ENCODE measurements around the gene MAMDC2.

Gene MAMDC2

GRCh38 chr9:70065572-70065971 lies 21.9 kb downstream of the MAMDC2 start:
- no peak for DNase-seq (ENCODE audit: low spot score)

GRCh38 chr9:70066418-70066817 lies 22.8 kb downstream of the MAMDC2 start:
- no peak for DNase-seq (ENCODE audit: low spot score)

- no peak for DNase-seq (ENCODE audit: low spot score)
Observed at GRCh38 chr9:70066874-70067273, 23.2 kb downstream of the MAMDC2 start.

- no peak for DNase-seq (ENCODE audit: low spot score)
Observed at GRCh38 chr9:70069704-70070103, 26.1 kb downstream of the MAMDC2 start.

GRCh38 chr9:70073193-70073592 lies 29.5 kb downstream of the MAMDC2 start:
- DNase-seq (ENCODE audit: low spot score): no peak

- DNase-seq (ENCODE audit: low spot score): no peak
Observed at GRCh38 chr9:70073756-70074155, 30.1 kb downstream of the MAMDC2 start.

- DNase-seq (ENCODE audit: low spot score): no peak
Observed at GRCh38 chr9:70076678-70077077, 33.0 kb downstream of the MAMDC2 start.

- DNase-seq (ENCODE audit: low spot score): no peak
Observed at GRCh38 chr9:70079417-70080037, 35.9 kb downstream of the MAMDC2 start.

GRCh38 chr9:70080481-70081119 lies 37.0 kb downstream of the MAMDC2 start:
- DNase-seq (ENCODE audit: low spot score): no peak

GRCh38 chr9:70081120-70081495 lies 37.5 kb downstream of the MAMDC2 start:
- no peak for DNase-seq (ENCODE audit: low spot score)

- DNase-seq (ENCODE audit: low spot score): no peak
Observed at GRCh38 chr9:70083429-70083828, 39.8 kb downstream of the MAMDC2 start.

GRCh38 chr9:70085241-70085640 lies 41.6 kb downstream of the MAMDC2 start:
- DNase-seq (ENCODE audit: low spot score): no peak

- no peak for DNase-seq (ENCODE audit: low spot score)
Observed at GRCh38 chr9:70091103-70091502, 47.5 kb downstream of the MAMDC2 start.

- no peak for DNase-seq (ENCODE audit: low spot score)
Observed at GRCh38 chr9:70091572-70091971, 47.9 kb downstream of the MAMDC2 start.

GRCh38 chr9:70092190-70092589 lies 48.5 kb downstream of the MAMDC2 start:
- DNase-seq (ENCODE audit: low spot score): no peak

- DNase-seq (ENCODE audit: low spot score): no peak
Observed at GRCh38 chr9:70093095-70093494, 49.4 kb downstream of the MAMDC2 start.

- DNase-seq (ENCODE audit: low spot score): no peak
Observed at GRCh38 chr9:70093944-70094343, 50.3 kb downstream of the MAMDC2 start.

GRCh38 chr9:70094747-70095146 lies 51.1 kb downstream of the MAMDC2 start:
- no peak for DNase-seq (ENCODE audit: low spot score)

GRCh38 chr9:70097187-70097586 lies 53.5 kb downstream of the MAMDC2 start:
- no peak for DNase-seq (ENCODE audit: low spot score)

- DNase-seq (ENCODE audit: low spot score): no peak
Observed at GRCh38 chr9:70100362-70100761, 56.7 kb downstream of the MAMDC2 start.

- no peak for DNase-seq (ENCODE audit: low spot score)
Observed at GRCh38 chr9:70101265-70101664, 57.6 kb downstream of the MAMDC2 start.

- no peak for DNase-seq (ENCODE audit: low spot score)
Observed at GRCh38 chr9:70105147-70105546, 61.5 kb downstream of the MAMDC2 start.

- no peak for DNase-seq (ENCODE audit: low spot score)
Observed at GRCh38 chr9:70106571-70106970, 62.9 kb downstream of the MAMDC2 start.

GRCh38 chr9:70107558-70107957 lies 63.9 kb downstream of the MAMDC2 start:
- no peak for DNase-seq (ENCODE audit: low spot score)
